ENCODE measurements around the gene GSS. TPM values are rescaled to one million over a fixed set of nuclear protein-coding genes. Genes with fewer than 3 reads are reported as not detected.

The GSS gene
- total RNA-seq, 4 donors from 2014 or later, result 125 to 364 (median 129) TPM

- Histone ChIP-seq H3K4me3 (no peak overlapping the region), H3K9me3 (no peaks in the 10 kb centered on the region), H3K27me3 (no peaks in the 10 kb centered on the region), H3K4me1 (no peaks in the 10 kb centered on the region), H3K36me3 (peaks cover 0 to 73% (median 28%) of the 10 kb centered on the region in 4 donors), H3K27ac (no peak overlapping the region)
- no peak for TF ChIP-seq EP300 (IDR thresholded peaks at IDR 0.05; ENCODE audit: low read depth)
- TF ChIP-seq POLR2A (IDR thresholded peaks at IDR 0.05), result no peak
- TF ChIP-seq CTCF (IDR thresholded peaks at IDR 0.05), result no peak
- TF ChIP-seq POLR2AphosphoS5 (IDR thresholded peaks at IDR 0.05), result no peak
- intact Hi-C loops (cut with DNase I; ENCODE audit: low total_unique reads) (no loop called here), in situ Hi-C loops (cut with MboI; ENCODE audit: low pct_ligation_motif_present in 1 of 4, low pct_unique_long_range_greater_than_20kb in 1 of 4, low sequenced_read_pairs in 3 of 4) (no loop called here)
- WGBS, 2 donors (ENCODE audit: low coverage in 1 of 2), result 93% methylated on average over 21 of the region's 25 CpGs; no CpG with 5 or more reads in 1 of the 2 donors
- DNase-seq, result no peak
Observed at GRCh38 chr20:35003211-35004031, 47.8 kb upstream of the GSS start.

GRCh38 chr20:35002426-35003210 lies 47.0 kb upstream of the GSS start:
- 78% methylated on average over 10 of the region's 10 CpGs; no CpG with 5 or more reads in 1 of the 2 donors for WGBS, 2 donors (ENCODE audit: low coverage in 1 of 2)
- H3K4me3 ChIP-seq, result no peak overlapping the region
- peaks cover 0 to 6% (median 3%) of the 10 kb centered on the region in 4 donors for H3K4me1 ChIP-seq
- H3K27ac ChIP-seq, result no peak overlapping the region
- peaks cover 0 to 66% (median 26%) of the 10 kb centered on the region in 4 donors for H3K36me3 ChIP-seq
- in situ Hi-C loops (cut with MboI; ENCODE audit: low pct_ligation_motif_present in 1 of 4, low pct_unique_long_range_greater_than_20kb in 1 of 4, low sequenced_read_pairs in 3 of 4), result no loop called here
- H3K9me3 ChIP-seq, result no peaks in the 10 kb centered on the region
- no peak for TF ChIP-seq POLR2AphosphoS5 (IDR thresholded peaks at IDR 0.05)
- no peak for TF ChIP-seq EP300 (IDR thresholded peaks at IDR 0.05; ENCODE audit: low read depth)
- TF ChIP-seq CTCF (IDR thresholded peaks at IDR 0.05), result no peak
- TF ChIP-seq POLR2A (IDR thresholded peaks at IDR 0.05), result no peak
- intact Hi-C loops (cut with DNase I; ENCODE audit: low total_unique reads), result no loop called here
- DNase-seq, result no peak
- no peaks in the 10 kb centered on the region for H3K27me3 ChIP-seq

GRCh38 chr20:35001596-35002362 lies 46.2 kb upstream of the GSS start:
- intact Hi-C loops (cut with DNase I; ENCODE audit: low total_unique reads), result no loop called here

More at GRCh38 chr20:35001596-35002362, 46.2 kb upstream of the GSS start:
- 91% methylated on average over 11 of the region's 15 CpGs; no CpG with 5 or more reads in 1 of the 2 donors for WGBS, 2 donors (ENCODE audit: low coverage in 1 of 2)
- Histone ChIP-seq H3K27ac (no peak overlapping the region), H3K27me3 (no peaks in the 10 kb centered on the region), H3K4me3 (no peak overlapping the region), H3K9me3 (no peaks in the 10 kb centered on the region), H3K4me1 (peaks cover 0 to 13% (median 10%) of the 10 kb centered on the region in 4 donors), H3K36me3 (peaks cover 0 to 58% (median 22%) of the 10 kb centered on the region in 4 donors)
- TF ChIP-seq CTCF (IDR thresholded peaks at IDR 0.05), result peak in 2 of 5 experiments; percentile 16 to 25
- TF ChIP-seq POLR2AphosphoS5 (IDR thresholded peaks at IDR 0.05), result no peak
- in situ Hi-C loops (cut with MboI; ENCODE audit: low pct_ligation_motif_present in 1 of 4, low pct_unique_long_range_greater_than_20kb in 1 of 4, low sequenced_read_pairs in 3 of 4), result no loop called here
- no peak for DNase-seq

Data from transverse colon (tissue), 4 donors.